ENCODE results near the gene TMEM212.

DNA sequence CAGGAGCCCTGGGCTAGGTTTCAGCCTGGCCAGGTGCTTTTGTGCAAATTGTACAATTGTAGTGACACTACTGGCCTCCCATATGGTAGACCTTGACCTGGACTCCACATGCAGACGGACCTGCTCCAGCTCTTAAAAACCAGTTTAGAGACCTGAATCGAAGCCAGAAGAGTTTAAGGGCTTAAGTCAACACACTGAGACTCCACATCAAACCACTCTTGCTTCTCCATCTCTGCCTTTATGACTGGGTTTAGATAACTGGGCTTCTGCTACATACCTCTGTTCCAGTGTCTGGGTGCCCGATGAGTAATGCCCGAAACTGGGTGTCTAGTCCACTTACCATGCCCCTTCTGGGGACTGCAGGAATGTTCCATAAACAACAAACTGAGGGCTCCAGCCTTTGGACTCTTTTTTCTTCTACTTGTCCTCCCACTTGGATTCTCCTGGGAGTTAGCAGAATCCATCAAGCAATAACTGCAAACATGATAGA is 32.8 kb downstream of the TMEM212 start:
- TF ChIP-seq BHLHE40 (IDR thresholded peaks at IDR 0.05; ENCODE audit: borderline replicate concordance), result no peak
- no peak for TF ChIP-seq FOXM1 (IDR thresholded peaks at IDR 0.05; ENCODE audit: borderline replicate concordance)
- TF ChIP-seq SP1 (IDR thresholded peaks at IDR 0.05), result no peak
- no peak for TF ChIP-seq ELF4 (IDR thresholded peaks at IDR 0.05)
- no peak for TF ChIP-seq SUZ12 (IDR thresholded peaks at IDR 0.05)
- no peak for TF ChIP-seq LEF1 (IDR thresholded peaks at IDR 0.05; ENCODE audit: borderline replicate concordance)
- no peak for TF ChIP-seq FOXA1 (IDR thresholded peaks at IDR 0.05)
- TF ChIP-seq, protein P1, sequence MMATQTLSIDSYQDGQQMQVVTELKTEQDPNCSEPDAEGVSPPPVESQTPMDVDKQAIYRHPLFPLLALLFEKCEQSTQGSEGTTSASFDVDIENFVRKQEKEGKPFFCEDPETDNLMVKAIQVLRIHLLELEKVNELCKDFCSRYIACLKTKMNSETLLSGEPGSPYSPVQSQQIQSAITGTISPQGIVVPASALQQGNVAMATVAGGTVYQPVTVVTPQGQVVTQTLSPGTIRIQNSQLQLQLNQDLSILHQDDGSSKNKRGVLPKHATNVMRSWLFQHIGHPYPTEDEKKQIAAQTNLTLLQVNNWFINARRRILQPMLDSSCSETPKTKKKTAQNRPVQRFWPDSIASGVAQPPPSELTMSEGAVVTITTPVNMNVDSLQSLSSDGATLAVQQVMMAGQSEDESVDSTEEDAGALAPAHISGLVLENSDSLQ (IDR thresholded peaks at IDR 0.05), result no peak
- no peak for TF ChIP-seq L3MBTL2 (conservative IDR thresholded peaks at IDR 0.05)
- TF ChIP-seq HDGF (IDR thresholded peaks at IDR 0.05; ENCODE audit: borderline replicate concordance), result no peak
- TF ChIP-seq FOXK2 (IDR thresholded peaks at IDR 0.05), result no peak
- TF ChIP-seq ZNF384 (IDR thresholded peaks at IDR 0.05), result no peak
- TF ChIP-seq NFRKB (IDR thresholded peaks at IDR 0.05), result no peak
- TF ChIP-seq CTBP1 (IDR thresholded peaks at IDR 0.05; ENCODE audit: borderline replicate concordance), result no peak
